A549 (cell line): ENCODE results near the gene LILRB1.
"Not testable (repeated sequence)": the region's sequence is repeated elsewhere in the genome, so short reads cannot be mapped to it uniquely, and the experiment has no call there.

Source experiments
- BCL3 ChIP-seq: fragments of >200 bp; sonication (Bioruptor Twin); formaldehyde crosslinking; IDR thresholded peaks from 3 replicates; pipeline ENCODE4 v1.6.1; 2016
- BHLHE40 ChIP-seq: IDR thresholded peaks from 2 replicates; pipeline ENCODE4 v1.6.1; 2012; ENCODE audit warnings: low read depth, low read length, inconsistent platforms
- CTCF ChIP-seq: fragments of >200 bp; sonication (Bioruptor Twin); formaldehyde crosslinking; IDR thresholded peaks from 3 replicates; pipeline ENCODE4 v1.5.1; 2016
- E2F6 ChIP-seq: IDR thresholded peaks from 2 replicates; pipeline ENCODE4 v1.6.1; 2012; ENCODE audit warnings: low read depth, borderline replicate concordance
- EHF ChIP-seq: fragments of 250-450 bp; sonication (Bioruptor Pico); IDR thresholded peaks from 2 replicates; pipeline ENCODE4 v1.5.0; 2020; ENCODE audit warnings: mild to moderate bottlenecking
- ELK1 ChIP-seq: fragments of 150-350 bp; IDR thresholded peaks from 2 replicates; pipeline ENCODE4 v1.6.1; 2014; ENCODE audit warnings: low read depth, mild to moderate bottlenecking, low read length
- EP300 ChIP-seq, 2 experiments: fragments of >200 bp; sonication (Bioruptor Twin); formaldehyde crosslinking; IDR thresholded peaks; 2 replicates in 1 of 2; 3 replicates in 1 of 2; pipeline ENCODE4 v1.6.1; 2016 to 2017
- HDAC2 ChIP-seq: fragments of 200-600 bp; sonication (generic); IDR thresholded peaks from 2 replicates; pipeline ENCODE4 v1.6.1; 2016
- JUN ChIP-seq, 2 experiments: fragments of >200 bp; sonication (Bioruptor Twin); formaldehyde crosslinking; IDR thresholded peaks; 2 replicates in 1 of 2; 3 replicates in 1 of 2; pipeline ENCODE4 v1.6.1; 2016 to 2017
- MAFK ChIP-seq: fragments of 450-650 bp; IDR thresholded peaks from 2 replicates; pipeline ENCODE4 v1.6.1; 2014; ENCODE audit not compliant: partially characterized antibody
- POLR2A ChIP-seq: IDR thresholded peaks from 2 replicates; pipeline ENCODE4 v1.6.1; 2012; ENCODE audit warnings: mild to moderate bottlenecking, low read length
- RAD21 ChIP-seq, 2 experiments: fragments of >200 bp in 1 of 2; sonication (Bioruptor Twin) in 1 of 2; formaldehyde crosslinking in 1 of 2; IDR thresholded peaks in 1 of 2; conservative IDR thresholded peaks in 1 of 2; 2 replicates in 1 of 2; 3 replicates in 1 of 2; pipeline ENCODE4 v1.6.1; 2012 to 2018; ENCODE audit warnings: inconsistent platforms in 1 of 2

DNA sequence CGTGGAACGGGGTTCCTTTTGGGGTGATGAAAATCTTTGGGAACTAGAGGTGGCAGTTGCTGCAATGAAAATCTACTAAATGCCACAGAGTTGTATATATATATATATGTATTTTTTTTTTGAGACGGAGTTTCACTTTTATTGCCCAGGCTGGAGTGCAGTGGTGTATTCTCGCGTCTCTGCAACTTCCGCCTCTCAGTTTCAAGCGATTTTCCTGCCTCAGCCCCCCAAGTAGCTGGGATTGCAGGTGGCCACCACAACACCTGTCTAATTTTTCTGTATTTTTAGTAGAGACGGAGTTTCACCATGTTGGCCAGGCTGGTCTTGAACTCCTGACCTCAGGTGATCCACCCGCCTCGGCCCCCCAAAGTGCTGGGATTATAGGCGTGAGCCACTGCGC is 51.3 kb downstream of the LILRB1 start:
- not testable (repeated sequence) for TF ChIP-seq JUN (IDR thresholded peaks at IDR 0.05); CTCF; BCL3; MAFK; ELK1; EP300 (IDR thresholded peaks at IDR 0.05); E2F6; POLR2A; BHLHE40; EHF; HDAC2; RAD21 (conservative IDR thresholded peaks at IDR 0.05 in 1 of 2, IDR thresholded peaks at IDR 0.05 in 1 of 2)
